22Rv1 (cell line): ENCODE measurements around the gene GULP1.

Experiments used
- H3K27ac ChIP-seq: fragments of 450-650 bp; 2 replicates; pipeline ENCODE4 v1.5.1; 2017
- ZFX ChIP-seq: fragments of 450-650 bp; IDR thresholded peaks from 2 replicates; pipeline ENCODE4 v1.6.1; 2017; ENCODE audit warnings: antibody characterized with exemption, borderline replicate concordance
- TF ChIP-seq, protein P1 (sequence below): fragments of 450-650 bp; IDR thresholded peaks from 2 replicates; pipeline ENCODE4 v1.5.1; 2017; ENCODE audit warnings: mild to moderate bottlenecking

The GULP1 gene

DNA sequence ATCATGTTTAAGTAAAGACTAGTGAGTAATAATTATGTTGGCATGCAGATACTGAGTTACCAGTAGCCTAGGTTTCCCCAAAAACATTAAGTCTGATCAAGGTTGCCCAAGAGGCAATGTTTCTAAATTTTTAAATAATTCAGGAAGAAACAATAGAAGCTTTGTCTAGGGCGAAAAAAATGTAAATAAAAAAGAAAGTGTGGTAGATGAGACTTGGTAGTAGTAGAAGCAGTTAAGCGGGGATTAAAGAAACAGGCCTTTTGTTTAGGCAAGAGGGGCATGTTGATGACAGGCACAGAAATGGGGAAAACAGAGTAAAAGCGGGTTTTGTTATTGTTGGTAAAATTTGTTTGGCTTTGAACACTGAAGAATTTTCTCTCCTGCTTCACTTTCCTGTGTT lies 97.2 kb downstream of the GULP1 start:
- TF ChIP-seq, protein P1, sequence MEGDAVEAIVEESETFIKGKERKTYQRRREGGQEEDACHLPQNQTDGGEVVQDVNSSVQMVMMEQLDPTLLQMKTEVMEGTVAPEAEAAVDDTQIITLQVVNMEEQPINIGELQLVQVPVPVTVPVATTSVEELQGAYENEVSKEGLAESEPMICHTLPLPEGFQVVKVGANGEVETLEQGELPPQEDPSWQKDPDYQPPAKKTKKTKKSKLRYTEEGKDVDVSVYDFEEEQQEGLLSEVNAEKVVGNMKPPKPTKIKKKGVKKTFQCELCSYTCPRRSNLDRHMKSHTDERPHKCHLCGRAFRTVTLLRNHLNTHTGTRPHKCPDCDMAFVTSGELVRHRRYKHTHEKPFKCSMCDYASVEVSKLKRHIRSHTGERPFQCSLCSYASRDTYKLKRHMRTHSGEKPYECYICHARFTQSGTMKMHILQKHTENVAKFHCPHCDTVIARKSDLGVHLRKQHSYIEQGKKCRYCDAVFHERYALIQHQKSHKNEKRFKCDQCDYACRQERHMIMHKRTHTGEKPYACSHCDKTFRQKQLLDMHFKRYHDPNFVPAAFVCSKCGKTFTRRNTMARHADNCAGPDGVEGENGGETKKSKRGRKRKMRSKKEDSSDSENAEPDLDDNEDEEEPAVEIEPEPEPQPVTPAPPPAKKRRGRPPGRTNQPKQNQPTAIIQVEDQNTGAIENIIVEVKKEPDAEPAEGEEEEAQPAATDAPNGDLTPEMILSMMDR: no peak
- TF ChIP-seq ZFX: no peak
- no peak overlapping the region for H3K27ac ChIP-seq

DNA sequence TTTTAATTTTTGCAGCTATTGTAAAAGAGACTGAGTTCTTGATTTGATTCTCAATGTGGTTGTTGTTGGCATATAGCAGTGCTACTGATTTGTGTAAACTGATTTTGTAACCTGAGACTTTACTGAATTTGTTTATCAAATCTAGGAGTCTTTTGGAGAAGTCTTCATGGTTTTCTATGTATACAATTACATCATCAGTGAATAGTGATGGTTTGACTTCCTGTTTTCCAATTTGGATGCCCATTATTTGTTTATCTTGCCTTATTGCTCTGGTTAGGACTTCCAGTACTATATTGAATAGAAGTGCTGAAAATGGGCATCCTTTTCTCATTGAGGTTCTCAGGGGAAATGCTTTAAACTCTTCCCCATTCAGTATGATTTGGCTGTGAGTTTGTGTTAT lies 99.7 kb downstream of the GULP1 start:
- TF ChIP-seq, protein P1: no peak
- no peak for TF ChIP-seq ZFX

DNA sequence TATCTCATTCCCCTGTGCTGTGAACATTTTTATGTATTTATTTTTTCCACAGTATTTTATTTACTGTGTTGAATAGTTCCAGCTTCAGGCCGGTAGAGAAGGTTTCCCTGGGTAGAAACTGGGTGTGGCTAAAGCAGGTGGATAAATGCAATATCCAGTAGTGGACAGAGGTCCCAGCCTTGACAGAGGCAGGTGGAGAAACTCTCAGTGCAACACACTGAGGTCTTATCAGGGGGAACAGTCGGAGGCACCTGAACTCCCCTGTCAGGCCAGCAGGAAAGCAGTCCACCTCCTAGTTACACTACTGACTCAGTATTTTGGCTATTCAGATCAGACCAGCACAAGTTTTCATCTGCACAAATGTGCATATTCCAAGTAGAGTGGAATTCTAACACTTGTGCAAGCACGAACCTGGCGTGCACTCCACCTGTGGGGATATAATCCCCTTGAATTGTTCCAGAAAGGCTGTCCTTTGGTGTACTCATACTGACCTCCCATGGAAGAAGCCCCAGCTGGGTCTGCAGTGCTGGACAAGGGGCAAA lies 103.3 kb downstream of the GULP1 start:
- TF ChIP-seq ZFX: no peak
- TF ChIP-seq, protein P1: no peak
- H3K27ac ChIP-seq: no peak overlapping the region

More for the DNA sequence above, 99.7 kb downstream of the GULP1 start:
- H3K27ac ChIP-seq: no peak overlapping the region

DNA sequence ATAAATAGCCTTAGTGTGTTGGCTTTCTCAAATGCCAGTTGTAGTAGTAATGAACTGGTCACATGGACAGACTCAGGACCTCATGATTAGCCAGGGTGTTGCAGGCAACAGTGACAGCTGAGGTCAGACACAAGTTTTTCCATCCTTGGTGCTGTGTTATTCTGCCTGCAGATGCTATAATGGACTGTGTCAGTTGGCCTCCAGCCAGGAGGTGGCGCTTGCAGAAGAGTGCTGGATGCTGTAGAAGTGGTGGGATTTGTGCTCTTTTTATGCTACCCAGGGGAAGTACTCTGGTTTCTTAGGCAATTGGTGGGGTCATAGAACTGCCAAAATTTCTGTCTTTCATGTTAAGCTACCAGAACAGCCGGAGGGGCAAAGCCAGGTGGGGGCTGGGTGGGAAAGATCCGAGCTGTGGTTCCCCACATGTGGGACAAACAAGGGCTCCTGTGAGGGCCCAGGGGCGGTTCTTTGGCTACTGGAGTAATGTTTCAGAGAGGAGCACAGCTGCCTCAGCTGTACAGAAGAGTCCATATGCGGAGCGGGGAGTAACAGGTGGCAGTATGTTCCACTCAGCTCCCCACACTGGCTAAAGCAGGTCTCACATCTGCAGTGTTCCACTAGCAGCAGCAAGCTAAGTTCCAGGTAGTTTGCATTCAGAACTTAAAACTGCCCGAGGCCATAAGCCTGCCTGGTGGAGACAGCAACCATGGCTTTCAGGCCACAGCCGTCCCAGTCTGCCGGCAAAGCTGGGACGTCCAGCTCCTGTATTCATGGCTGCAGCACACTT lies 104.4 kb downstream of the GULP1 start:
- TF ChIP-seq, protein P1: no peak; the same call in 1 of the 2 replicates
- no peak for TF ChIP-seq ZFX
- H3K27ac ChIP-seq: no peak overlapping the region

DNA sequence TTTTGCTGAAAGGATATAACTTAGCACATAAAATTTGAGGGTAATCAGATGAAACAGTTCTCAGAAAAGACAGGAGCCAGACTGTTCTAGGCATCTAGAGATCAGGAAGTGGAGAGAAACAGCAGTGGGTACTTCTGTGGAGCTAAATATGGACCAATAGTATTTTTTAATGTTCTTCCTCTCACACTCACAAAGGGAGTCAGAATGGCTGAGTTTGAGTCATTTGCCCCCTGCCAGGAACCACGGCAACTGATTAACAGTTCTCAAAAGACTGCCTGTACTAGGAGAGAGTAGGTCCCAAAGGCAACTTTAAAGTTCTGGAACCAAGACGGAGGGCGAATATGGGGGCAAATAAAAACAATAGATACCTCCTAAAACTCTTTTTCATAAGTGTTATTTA lies 107.5 kb downstream of the GULP1 start:
- H3K27ac ChIP-seq: no peak overlapping the region
- TF ChIP-seq, protein P1: no peak
- TF ChIP-seq ZFX: no peak

DNA sequence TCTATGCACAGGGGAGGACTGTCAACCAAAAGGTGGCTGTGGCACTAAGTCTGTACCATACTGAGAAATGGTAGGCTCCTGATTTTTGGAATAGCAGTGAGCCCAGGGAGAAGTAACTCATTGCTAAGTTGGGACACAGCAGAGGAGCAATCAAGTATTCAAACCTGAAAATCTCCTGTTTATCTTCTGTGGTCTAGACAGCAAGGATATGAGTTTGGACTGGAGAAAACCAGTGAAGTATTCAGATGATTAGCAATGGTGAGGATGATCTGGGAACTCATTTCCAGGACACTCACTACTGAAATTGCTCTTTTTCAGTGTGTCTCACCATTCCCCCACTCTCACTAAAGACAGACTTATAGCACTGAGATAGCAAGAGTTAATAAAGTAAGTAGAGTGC lies 112.0 kb downstream of the GULP1 start:
- TF ChIP-seq, protein P1: no peak
- H3K27ac ChIP-seq: no peak overlapping the region

DNA sequence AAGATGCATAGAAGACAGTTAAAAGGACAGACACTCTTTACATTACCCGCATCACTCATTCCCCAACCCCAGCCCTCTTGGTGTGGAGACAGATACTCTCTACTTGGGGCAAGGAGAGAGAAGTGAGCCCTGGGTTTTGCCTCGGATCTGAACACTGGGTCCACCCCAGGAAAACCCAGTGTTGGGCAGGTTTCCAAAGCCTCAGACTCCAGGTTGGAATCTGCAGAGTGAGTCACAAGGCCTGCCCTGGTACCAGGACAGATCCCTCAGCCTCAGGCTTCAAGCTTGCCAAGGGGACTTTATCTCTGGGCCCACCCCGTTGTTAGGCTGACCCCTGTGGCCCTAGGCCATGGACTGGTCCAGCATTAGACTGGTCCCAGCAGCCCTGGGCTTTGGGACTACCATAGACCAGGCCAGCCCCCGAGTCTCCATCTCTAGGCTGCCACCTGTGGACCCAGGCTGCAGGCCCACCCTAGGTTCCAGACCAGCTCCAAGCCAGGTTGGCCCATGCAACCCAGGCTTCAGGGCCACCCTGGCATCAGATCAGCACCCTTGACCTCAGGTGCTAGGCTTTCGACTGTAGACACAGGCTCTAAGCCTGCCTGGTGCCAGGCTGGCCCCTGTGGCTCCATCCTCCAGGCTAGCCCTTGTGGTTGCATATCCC lies 112.8 kb downstream of the GULP1 start:
- no peak overlapping the region for H3K27ac ChIP-seq
- TF ChIP-seq, protein P1: no peak
- TF ChIP-seq ZFX: no peak
